PC-3 (cell line): Measurements from ENCODE around the gene PPARD. TPM values are rescaled to one million over a fixed set of nuclear protein-coding genes. Genes with fewer than 3 reads are reported as not detected.

Experiments used
- ATAC-seq: fragments of 200-7000 bp; cut with Tn5 transposase; 2 replicates; pipeline ENCODE4 v1.9.1; 2020; ENCODE audit warnings: mild to moderate bottlenecking, moderate library complexity
- BruUV-seq: library from RNA; stranded (reverse); fragments of 400-500 nt; replicated peaks from 2 replicates; lab custom pipeline; 2021; lab: Mats Ljungman, UMichigan
- CTCF ChIA-PET: fragments of 300-600 bp; sonication (Branson Sonifier 250); formaldehyde crosslinking; loops from one replicate; lab custom pipeline; 2022; ENCODE audit warnings: antibody characterized with exemption; lab: Charles Lee
- POLR2A ChIA-PET: fragments of 300-600 bp; sonication (Branson Sonifier 250); formaldehyde crosslinking; loops from one replicate; lab custom pipeline; 2022; ENCODE audit warnings: antibody characterized with exemption; ENCODE audit not compliant: unreplicated experiment; lab: Charles Lee
- DNase-seq: peaks from one replicate; pipeline ENCODE4 v3.0.0-alpha.2; 2015
- H2AFZ ChIP-seq: fragments of 300-600 bp; sonication (generic); 2 replicates; pipeline ENCODE4 v1.6.0; 2016; ENCODE audit warnings: antibody characterized with exemption, low read length
- H3F3A ChIP-seq: fragments of 300-600 bp; sonication (generic); one replicate; pipeline ENCODE4 v1.6.0; 2017; ENCODE audit warnings: antibody characterized with exemption, low read length, control low read depth, mild to moderate bottlenecking; ENCODE audit not compliant: unreplicated experiment
- H3K27ac ChIP-seq: fragments of 300-600 bp; sonication (generic); 2 replicates; pipeline ENCODE4 v1.5.1; 2016; ENCODE audit warnings: mild to moderate bottlenecking, low read length
- H3K27me3 ChIP-seq: fragments of 300-600 bp; sonication (generic); 2 replicates; pipeline ENCODE4 v1.6.1; 2016; ENCODE audit warnings: low read length, mixed read lengths
- H3K36me3 ChIP-seq: fragments of 300-600 bp; sonication (generic); 2 replicates; pipeline ENCODE4 v1.6.1; 2016; ENCODE audit warnings: low read depth, mixed run types, low read length, mixed read lengths
- H3K4me1 ChIP-seq: fragments of 300-600 bp; sonication (generic); 2 replicates; pipeline ENCODE4 v1.5.1; 2016; ENCODE audit warnings: low read length; ENCODE audit not compliant: insufficient read depth
- H3K4me2 ChIP-seq: fragments of 300-600 bp; sonication (generic); 2 replicates; pipeline ENCODE4 v1.6.0; 2016; ENCODE audit warnings: low read length
- H3K4me3 ChIP-seq: fragments of 300-600 bp; sonication (generic); 2 replicates; pipeline ENCODE4 v1.5.1; 2016; ENCODE audit warnings: mild to moderate bottlenecking, low read length, mixed read lengths
- H3K79me2 ChIP-seq: fragments of 300-600 bp; sonication (generic); 2 replicates; pipeline ENCODE4 v1.6.1; 2017; ENCODE audit warnings: low read length, mixed read lengths
- H3K9ac ChIP-seq: fragments of 300-600 bp; sonication (generic); 2 replicates; pipeline ENCODE4 v1.6.0; 2016; ENCODE audit warnings: mild to moderate bottlenecking, low read length
- H3K9me2 ChIP-seq: fragments of 300-600 bp; sonication (generic); replicated peaks from 2 replicates; pipeline ENCODE4 v1.6.1; 2016; ENCODE audit warnings: mixed run types, low read length, mixed read lengths
- H3K9me3 ChIP-seq: fragments of 300-600 bp; sonication (generic); 2 replicates; pipeline ENCODE4 v1.6.1; 2016; ENCODE audit warnings: low read length, mixed read lengths
- H4K20me1 ChIP-seq: fragments of 300-600 bp; sonication (generic); 2 replicates; pipeline ENCODE4 v1.6.1; 2016; ENCODE audit warnings: low read length, mixed read lengths
- EZH2 ChIP-seq: fragments of 300-600 bp; sonication (generic); IDR thresholded peaks from one replicate; pipeline ENCODE4 v1.6.1; 2017; ENCODE audit warnings: antibody characterized with exemption, mild to moderate bottlenecking, low read length; ENCODE audit not compliant: unreplicated experiment
- EZH2phosphoT487 ChIP-seq: fragments of 300-600 bp; sonication (generic); IDR thresholded peaks from 2 replicates; pipeline ENCODE4 v1.6.1; 2018; ENCODE audit warnings: mild to moderate bottlenecking, antibody characterized with exemption, low read length, borderline replicate concordance
- intact Hi-C: fragments of 100-400 bp; cut with micrococcal nuclease; formaldehyde crosslinking; loops from 2 replicates; pipeline ENCODE4 v1.9.0; 2023
- total RNA-seq: library from RNA; depleted of rRNA; stranded (reverse); fragments of >200 nt; gene quantifications from 2 replicates; pipeline ENCODE4 v1.2.3, GENCODE V29; 2014
- TF ChIP-seq, protein P1 (sequence below): fragments of 300-600 bp; sonication (generic); conservative IDR thresholded peaks from 2 replicates; pipeline ENCODE4 v1.5.1; 2017; ENCODE audit warnings: antibody characterized with exemption, low read depth, mild to moderate bottlenecking, low read length

Gene PPARD
- total RNA-seq, 1 experiment from 2014 or later = 24.5 TPM

DNA sequence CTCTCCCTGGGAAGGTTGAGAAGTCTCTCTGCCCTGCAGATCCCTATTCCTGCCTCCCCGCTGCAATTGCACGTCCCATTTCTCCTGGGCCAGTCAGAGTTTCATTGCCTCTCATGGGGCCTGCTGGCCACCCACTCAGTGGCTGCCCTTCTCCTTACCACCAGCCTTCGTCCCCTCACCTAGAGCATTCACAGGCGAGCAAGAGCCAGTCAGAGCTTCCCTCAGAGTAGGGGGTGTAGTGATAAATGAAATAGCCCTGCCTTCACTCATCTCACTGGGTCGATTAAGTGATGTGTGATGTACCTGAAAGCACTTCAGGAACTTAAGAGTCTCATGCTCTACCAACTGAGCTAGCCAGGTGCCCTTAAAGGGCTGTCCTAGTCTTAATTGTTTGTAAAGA lies 57.8 kb downstream of the PPARD start:
- ATAC-seq = no peak

DNA sequence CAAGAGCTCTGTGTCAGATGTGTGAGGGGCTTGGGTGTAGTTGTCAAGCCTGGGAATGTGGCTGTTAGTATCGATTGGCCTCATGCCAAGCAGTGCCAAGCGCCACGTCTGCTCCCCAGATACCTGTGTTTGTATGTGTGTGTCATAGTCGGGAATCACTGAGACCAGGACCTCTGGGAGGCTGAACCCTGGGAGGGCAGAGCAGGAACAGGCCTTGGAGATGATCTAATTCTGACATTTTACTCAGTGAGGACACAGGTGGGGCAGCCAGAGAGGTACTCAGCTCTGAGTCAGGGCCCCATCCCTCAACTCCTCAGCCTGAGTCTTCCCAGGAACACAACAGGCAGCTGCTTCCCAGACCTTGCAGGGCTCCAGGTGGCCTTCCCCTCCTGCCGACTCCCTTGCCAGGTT lies 58.5 kb downstream of the PPARD start:
- peaks cover 53% of the 10 kb centered on the region for H3K4me1 ChIP-seq
- H4K20me1 ChIP-seq = no peaks in the 10 kb centered on the region
- H2AFZ ChIP-seq = no peak overlapping the region
- peak overlapping the region; percentile 10; the same call in 1 of the 2 replicates for H3K4me3 ChIP-seq
- H3K27me3 ChIP-seq = no peaks in the 10 kb centered on the region
- H3K79me2 ChIP-seq = peaks cover 48% of the 10 kb centered on the region
- H3F3A ChIP-seq = peaks cover 7% of the 10 kb centered on the region
- TF ChIP-seq EZH2phosphoT487 (no peak), EZH2 (no peak)
- TF ChIP-seq, protein P1, sequence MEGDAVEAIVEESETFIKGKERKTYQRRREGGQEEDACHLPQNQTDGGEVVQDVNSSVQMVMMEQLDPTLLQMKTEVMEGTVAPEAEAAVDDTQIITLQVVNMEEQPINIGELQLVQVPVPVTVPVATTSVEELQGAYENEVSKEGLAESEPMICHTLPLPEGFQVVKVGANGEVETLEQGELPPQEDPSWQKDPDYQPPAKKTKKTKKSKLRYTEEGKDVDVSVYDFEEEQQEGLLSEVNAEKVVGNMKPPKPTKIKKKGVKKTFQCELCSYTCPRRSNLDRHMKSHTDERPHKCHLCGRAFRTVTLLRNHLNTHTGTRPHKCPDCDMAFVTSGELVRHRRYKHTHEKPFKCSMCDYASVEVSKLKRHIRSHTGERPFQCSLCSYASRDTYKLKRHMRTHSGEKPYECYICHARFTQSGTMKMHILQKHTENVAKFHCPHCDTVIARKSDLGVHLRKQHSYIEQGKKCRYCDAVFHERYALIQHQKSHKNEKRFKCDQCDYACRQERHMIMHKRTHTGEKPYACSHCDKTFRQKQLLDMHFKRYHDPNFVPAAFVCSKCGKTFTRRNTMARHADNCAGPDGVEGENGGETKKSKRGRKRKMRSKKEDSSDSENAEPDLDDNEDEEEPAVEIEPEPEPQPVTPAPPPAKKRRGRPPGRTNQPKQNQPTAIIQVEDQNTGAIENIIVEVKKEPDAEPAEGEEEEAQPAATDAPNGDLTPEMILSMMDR = no peak
- peak overlapping the region; percentile 94 for H3K9ac ChIP-seq
- no peaks in the 10 kb centered on the region for H3K9me2 ChIP-seq
- no peaks in the 10 kb centered on the region for H3K9me3 ChIP-seq
- CTCF ChIA-PET = interaction anchor here (0.6 to 1.6 kb wide), 6 partner anchors 14 to 106 kb away, joined by 3 to 11 read pairs (median 3); no protein-coding TSS in a partner anchor
- peak overlapping the region; percentile 98 for H3K27ac ChIP-seq
- ATAC-seq (peak; percentile 92), DNase-seq (peak; percentile 98)
- H3K36me3 ChIP-seq = peaks cover 12% of the 10 kb centered on the region; the same call in 1 of the 2 replicates
- TSS peak; percentile 59 for BruUV-seq
- peak overlapping the region; percentile 65 for H3K4me2 ChIP-seq
- POLR2A ChIA-PET = interaction anchor here (0.6 to 1.5 kb wide), 3 partner anchors 9 to 27 kb away, joined by 3 to 10 read pairs (median 4); no protein-coding TSS in a partner anchor
- intact Hi-C loops = loop anchor here (2.0 kb wide), 1 partner anchor 14 kb away; no protein-coding TSS in a partner anchor

More for the DNA sequence above, 57.8 kb downstream of the PPARD start:
- CTCF ChIA-PET = interaction anchor here (0.6 to 1.6 kb wide), 4 partner anchors 13 to 105 kb away, joined by 3 to 11 read pairs (median 4); no protein-coding TSS in a partner anchor
- Histone ChIP-seq H4K20me1 (no peaks in the 10 kb centered on the region), H3K79me2 (peaks cover 56% of the 10 kb centered on the region), H3K36me3 (peaks cover 12% of the 10 kb centered on the region; the same call in 1 of the 2 replicates), H3F3A (peaks cover 7% of the 10 kb centered on the region), H3K27ac (peak overlapping the region; percentile 98), H2AFZ (no peak overlapping the region), H3K4me3 (no peak overlapping the region), H3K4me1 (peaks cover 53% of the 10 kb centered on the region), H3K9me3 (no peaks in the 10 kb centered on the region), H3K4me2 (0 out of 2 replicates have a peak overlapping the region, but pooled peaks have one; percentile 6), H3K27me3 (no peaks in the 10 kb centered on the region), H3K9ac (peak overlapping the region; percentile 87), H3K9me2 (no peaks in the 10 kb centered on the region)
- TF ChIP-seq, protein P1 = no peak
- TF ChIP-seq EZH2 (no peak), EZH2phosphoT487 (no peak)
- POLR2A ChIA-PET = interaction anchor here (0.6 to 1.5 kb wide), 2 partner anchors 8 to 14 kb away, joined by 3 to 10 read pairs; no protein-coding TSS in a partner anchor
- DNase-seq = no peak
- intact Hi-C loops = loop anchor here (2.0 kb wide), 1 partner anchor 15 kb away; no protein-coding TSS in a partner anchor
- no TSS peak for BruUV-seq
